Measurements from ENCODE around the gene AKR1E2.

- TF ChIP-seq EZH2 (IDR thresholded peaks at IDR 0.05; ENCODE audit: insufficient read depth, poor library complexity, severe bottlenecking) (no peak), EZH2phosphoT487 (IDR thresholded peaks at IDR 0.05; ENCODE audit: insufficient read depth, low read depth) (no peak)
These were observed 10.5 kb downstream of the AKR1E2 start for GRCh38 chr10:4836416-4836969.

All from GM23248 (cell line).